ENCODE results near the gene PCGF3.

The PCGF3 gene, protein sequence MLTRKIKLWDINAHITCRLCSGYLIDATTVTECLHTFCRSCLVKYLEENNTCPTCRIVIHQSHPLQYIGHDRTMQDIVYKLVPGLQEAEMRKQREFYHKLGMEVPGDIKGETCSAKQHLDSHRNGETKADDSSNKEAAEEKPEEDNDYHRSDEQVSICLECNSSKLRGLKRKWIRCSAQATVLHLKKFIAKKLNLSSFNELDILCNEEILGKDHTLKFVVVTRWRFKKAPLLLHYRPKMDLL

DNA sequence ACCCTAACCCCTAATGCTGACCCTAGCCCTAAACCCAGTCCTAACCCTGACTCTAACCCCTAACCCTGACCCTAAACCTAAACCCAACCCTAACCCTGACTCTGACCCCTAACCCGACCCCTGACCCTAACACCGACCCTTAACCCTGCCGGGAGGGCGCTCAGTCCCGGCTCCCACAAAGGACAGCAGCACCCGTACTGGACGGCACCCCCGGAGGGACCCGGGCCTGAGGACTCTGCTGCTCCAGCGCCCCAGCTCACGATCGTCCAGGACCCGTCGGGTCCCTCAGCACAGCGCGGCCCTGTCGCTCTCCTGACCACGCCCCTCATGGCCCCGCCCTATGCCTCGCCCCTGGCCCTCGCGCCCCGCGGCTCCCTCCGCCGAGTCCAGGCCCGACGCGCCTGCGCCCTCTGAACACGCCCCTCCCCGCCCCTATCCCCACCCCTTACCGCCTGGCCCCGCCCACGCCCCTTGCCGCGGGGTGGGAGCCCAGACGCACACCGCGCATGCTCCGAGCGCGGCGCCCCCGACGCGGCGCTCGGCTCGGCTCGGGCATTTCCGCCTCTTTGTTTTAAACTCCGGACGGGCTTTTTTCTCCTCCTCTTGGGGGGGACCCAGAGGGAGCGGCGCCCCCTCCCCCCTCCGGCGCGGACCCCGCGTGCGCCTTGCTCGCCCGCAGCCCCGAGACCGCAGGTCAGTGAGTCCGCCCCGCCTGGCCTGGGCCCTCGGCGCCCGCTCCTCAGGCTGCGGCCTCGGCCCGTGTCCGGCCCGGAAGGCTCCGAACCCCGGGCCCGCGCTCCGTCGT lies at the start of gene PCGF3:
Gene PCGF3, plus strand, starts transcription at position 555 of the 805 bp plus-strand sequence. CDS start 27,849 bp downstream, outside the sequence.
- Histone ChIP-seq H3K9me3 (ENCODE audit: insufficient read depth, low read length) (no peaks in the 10 kb centered on the region), H3K9ac (ENCODE audit: insufficient read length, low read depth) (peak within 1 kb of the TSS; percentile 98), H3K4me1 (ENCODE audit: insufficient read depth, insufficient read length) (peaks cover 16% of the 10 kb centered on the region), H3K4me3 (ENCODE audit: insufficient read length, low read depth) (peak within 1 kb of the TSS; percentile 83), H3K36me3 (ENCODE audit: insufficient read depth, insufficient read length, low read length) (peaks cover 24% of the 10 kb centered on the region), H3K27me3 (ENCODE audit: insufficient read depth, insufficient read length) (peaks cover 7% of the 10 kb centered on the region)
- TF ChIP-seq ZNF274 (IDR thresholded peaks at IDR 0.05; ENCODE audit: low read depth, low read length) (no peak), SUZ12 (IDR thresholded peaks at IDR 0.05; ENCODE audit: extremely low read depth, insufficient read depth, insufficient read length) (no peak), YY1 (IDR thresholded peaks at IDR 0.05; ENCODE audit: insufficient read depth, insufficient read length) (no peak)
- peak; percentile 87 for DNase-seq (ENCODE audit: low read depth, low spot score)

DNA sequence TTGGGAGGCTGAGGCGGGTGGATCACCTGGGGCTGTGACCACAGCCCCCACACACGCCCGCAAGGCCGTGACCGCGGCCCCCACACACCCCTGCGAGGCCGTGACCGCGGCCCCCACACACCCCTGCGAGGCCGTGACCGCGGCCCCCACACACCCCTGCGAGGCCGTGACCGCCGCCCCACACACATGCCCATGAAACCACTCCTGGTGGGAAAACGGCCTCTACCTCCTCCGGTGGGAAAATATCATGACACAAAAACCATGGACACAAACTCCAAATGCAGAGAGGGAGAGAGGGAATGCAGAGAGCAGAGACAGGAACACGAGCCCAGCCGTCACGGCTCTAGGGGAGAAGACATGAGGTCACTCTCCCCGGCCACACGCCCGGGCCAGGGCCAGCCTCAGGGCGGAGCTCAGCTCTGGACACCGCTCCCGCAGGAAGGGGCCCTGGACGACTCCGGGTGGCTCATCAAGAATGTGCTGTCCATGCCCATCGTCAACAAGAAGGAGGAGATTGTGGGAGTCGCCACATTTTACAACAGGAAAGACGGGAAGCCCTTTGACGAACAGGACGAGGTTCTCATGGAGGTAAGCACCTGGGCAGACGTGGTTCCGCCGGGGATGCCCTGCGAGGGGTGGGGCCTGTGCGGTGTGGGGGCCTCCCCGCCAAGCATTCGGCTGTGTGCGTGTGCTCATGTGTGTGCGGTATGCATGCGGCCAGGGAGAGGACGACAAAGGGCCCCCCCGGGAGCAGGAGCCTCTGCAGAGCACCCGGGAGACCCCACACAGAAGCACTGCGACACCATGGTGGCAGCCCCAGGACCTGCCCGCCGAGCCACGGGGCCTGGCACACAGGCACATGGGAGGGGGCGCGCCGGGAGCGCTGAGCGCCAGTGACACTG lies 48.9 kb upstream of the PCGF3 start:
- Histone ChIP-seq H3K27me3 (ENCODE audit: insufficient read depth, insufficient read length) (no peaks in the 10 kb centered on the region), H3K9ac (ENCODE audit: insufficient read length, low read depth) (no peak overlapping the region), H3K4me1 (ENCODE audit: insufficient read depth, insufficient read length) (peaks cover 21% of the 10 kb centered on the region), H3K9me3 (ENCODE audit: insufficient read depth, low read length) (no peaks in the 10 kb centered on the region), H3K36me3 (ENCODE audit: insufficient read depth, insufficient read length, low read length) (peaks cover 24% of the 10 kb centered on the region), H3K4me3 (ENCODE audit: insufficient read length, low read depth) (no peak overlapping the region)
- no peak for TF ChIP-seq ZNF274 (IDR thresholded peaks at IDR 0.05; ENCODE audit: low read depth, low read length)
- no peak for TF ChIP-seq YY1 (IDR thresholded peaks at IDR 0.05; ENCODE audit: insufficient read depth, insufficient read length)
- no peak for TF ChIP-seq SUZ12 (IDR thresholded peaks at IDR 0.05; ENCODE audit: extremely low read depth, insufficient read depth, insufficient read length)
- DNase-seq (ENCODE audit: low read depth, low spot score), result no peak

DNA sequence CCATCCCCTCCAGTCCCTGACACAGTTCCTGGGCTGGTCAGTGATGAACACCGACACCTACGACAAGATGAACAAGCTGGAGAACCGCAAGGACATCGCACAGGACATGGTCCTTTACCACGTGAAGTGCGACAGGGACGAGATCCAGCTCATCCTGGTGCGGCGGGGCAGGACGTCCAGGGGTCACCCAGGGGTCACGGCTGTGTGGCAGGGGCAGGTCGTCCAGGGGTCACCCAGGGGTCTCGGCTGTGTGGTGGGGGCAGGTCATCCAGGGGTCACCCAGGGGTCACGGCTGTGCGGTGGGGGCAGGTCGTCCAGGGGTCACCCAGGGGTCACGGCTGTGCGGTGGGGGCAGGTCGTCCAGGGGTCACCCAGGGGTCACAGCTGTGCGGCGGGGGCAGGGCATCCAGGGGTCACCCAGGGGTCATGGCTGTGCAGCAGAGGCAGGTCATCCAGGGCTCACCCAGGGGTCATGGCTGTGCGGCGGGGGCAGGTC lies 48.2 kb upstream of the PCGF3 start:
- Histone ChIP-seq H3K4me1 (ENCODE audit: insufficient read depth, insufficient read length) (peaks cover 21% of the 10 kb centered on the region), H3K9ac (ENCODE audit: insufficient read length, low read depth) (no peak overlapping the region), H3K4me3 (ENCODE audit: insufficient read length, low read depth) (no peak overlapping the region), H3K9me3 (ENCODE audit: insufficient read depth, low read length) (no peaks in the 10 kb centered on the region), H3K36me3 (ENCODE audit: insufficient read depth, insufficient read length, low read length) (peaks cover 31% of the 10 kb centered on the region), H3K27me3 (ENCODE audit: insufficient read depth, insufficient read length) (no peaks in the 10 kb centered on the region)
- TF ChIP-seq SUZ12 (IDR thresholded peaks at IDR 0.05; ENCODE audit: extremely low read depth, insufficient read depth, insufficient read length) (no peak), YY1 (IDR thresholded peaks at IDR 0.05; ENCODE audit: insufficient read depth, insufficient read length) (no peak), ZNF274 (IDR thresholded peaks at IDR 0.05; ENCODE audit: low read depth, low read length) (no peak)
- DNase-seq (ENCODE audit: low read depth, low spot score), result no peak

DNA sequence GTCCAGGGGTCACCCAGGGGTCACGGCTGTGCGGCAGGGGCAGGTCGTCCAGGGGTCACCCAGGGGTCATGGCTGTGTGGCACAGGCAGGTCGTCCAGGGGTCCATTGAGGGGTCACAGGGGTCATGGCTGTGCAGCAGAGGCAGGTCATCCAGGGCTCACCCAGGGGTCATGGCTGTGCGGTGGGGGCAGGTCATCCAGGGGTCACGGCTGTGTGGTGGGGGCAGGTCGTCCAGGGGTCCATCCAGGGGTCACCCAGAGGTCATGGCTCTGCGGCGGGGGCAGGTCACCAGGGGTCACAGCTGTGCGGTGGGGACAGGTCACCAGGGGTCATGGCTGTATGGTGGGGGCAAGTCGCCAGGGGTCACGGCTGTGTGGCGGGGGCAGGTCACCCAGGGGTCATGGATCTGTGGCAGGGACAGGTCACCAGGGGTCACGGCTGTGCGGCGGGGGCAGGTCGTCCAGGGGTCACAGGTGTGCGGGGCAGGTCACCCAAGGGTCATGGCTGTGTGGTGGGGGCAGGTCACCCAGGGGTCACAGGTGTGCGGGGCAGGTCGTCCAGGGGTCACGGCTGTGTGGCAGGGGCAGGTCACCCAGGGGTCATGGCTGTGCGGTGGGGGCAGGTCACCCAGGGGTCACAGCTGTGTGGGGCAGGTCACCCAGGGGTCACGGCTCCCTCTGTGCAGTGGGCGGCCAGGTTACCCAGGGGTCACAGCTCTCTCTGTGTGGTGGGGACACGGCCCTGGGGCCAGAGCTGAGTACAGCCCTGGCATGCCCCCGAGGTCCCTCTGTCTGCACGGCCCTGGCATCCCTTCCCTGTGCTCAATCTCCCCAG lies 47.6 kb upstream of the PCGF3 start:
- H3K27me3 ChIP-seq (ENCODE audit: insufficient read depth, insufficient read length), result no peaks in the 10 kb centered on the region
- TF ChIP-seq YY1 (IDR thresholded peaks at IDR 0.05; ENCODE audit: insufficient read depth, insufficient read length) (no peak), ZNF274 (IDR thresholded peaks at IDR 0.05; ENCODE audit: low read depth, low read length) (no peak), SUZ12 (IDR thresholded peaks at IDR 0.05; ENCODE audit: extremely low read depth, insufficient read depth, insufficient read length) (no peak)
- no peaks in the 10 kb centered on the region for H3K9me3 ChIP-seq (ENCODE audit: insufficient read depth, low read length)
- H3K36me3 ChIP-seq (ENCODE audit: insufficient read depth, insufficient read length, low read length), result peaks cover 33% of the 10 kb centered on the region
- no peak for DNase-seq (ENCODE audit: low read depth, low spot score)
- H3K9ac ChIP-seq (ENCODE audit: insufficient read length, low read depth), result no peak overlapping the region
- H3K4me3 ChIP-seq (ENCODE audit: insufficient read length, low read depth), result no peak overlapping the region
- peaks cover 24% of the 10 kb centered on the region for H3K4me1 ChIP-seq (ENCODE audit: insufficient read depth, insufficient read length)

DNA sequence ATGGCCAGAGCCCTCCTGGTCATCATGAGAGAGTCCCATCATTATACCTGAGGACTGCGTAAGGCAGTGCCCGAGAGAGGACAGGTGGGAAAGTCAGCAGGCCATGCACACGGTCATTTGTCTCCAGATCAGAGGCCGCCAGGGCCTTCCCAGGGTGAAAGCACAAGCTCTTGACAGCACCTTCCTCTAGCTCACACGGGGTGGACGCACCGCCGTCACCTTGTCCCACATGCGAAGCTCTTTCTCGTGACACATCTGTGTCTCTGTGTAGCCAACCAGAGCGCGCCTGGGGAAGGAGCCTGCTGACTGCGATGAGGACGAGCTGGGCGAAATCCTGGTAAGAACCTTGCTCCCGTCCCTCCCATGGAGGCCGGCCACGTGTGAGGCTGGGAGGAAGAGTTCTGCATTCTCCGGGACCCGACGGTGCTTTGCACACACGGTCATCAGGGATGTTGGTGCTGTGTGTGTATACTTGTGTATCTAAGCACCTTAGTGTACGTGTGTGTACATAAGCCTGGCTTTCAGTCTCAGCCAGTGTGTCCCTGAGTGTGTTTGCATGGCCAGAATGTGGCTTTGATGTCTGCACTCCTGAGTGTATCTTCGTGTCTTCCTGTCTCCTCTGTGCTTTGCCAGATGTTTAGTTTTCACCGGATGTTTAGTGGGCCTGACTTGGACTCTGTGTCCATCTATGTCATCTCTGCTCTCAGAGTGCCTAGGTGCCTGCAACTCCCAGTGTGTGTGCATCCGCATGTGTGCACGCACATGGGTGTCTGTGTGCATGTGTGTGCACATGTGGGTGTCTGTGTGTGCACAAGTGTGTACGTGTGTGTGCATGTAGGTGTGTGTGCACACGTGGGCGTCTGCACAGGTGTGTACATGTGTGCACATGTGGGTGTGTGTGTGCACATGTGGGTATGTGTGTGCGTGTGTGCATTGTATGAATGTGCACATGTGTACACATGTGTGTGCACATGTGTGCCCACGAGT lies 46.7 kb upstream of the PCGF3 start:
- no peak for TF ChIP-seq YY1 (IDR thresholded peaks at IDR 0.05; ENCODE audit: insufficient read depth, insufficient read length)
- TF ChIP-seq SUZ12 (IDR thresholded peaks at IDR 0.05; ENCODE audit: extremely low read depth, insufficient read depth, insufficient read length), result no peak
- no peak for TF ChIP-seq ZNF274 (IDR thresholded peaks at IDR 0.05; ENCODE audit: low read depth, low read length)
- Histone ChIP-seq H3K4me3 (ENCODE audit: insufficient read length, low read depth) (no peak overlapping the region), H3K36me3 (ENCODE audit: insufficient read depth, insufficient read length, low read length) (peaks cover 33% of the 10 kb centered on the region), H3K27me3 (ENCODE audit: insufficient read depth, insufficient read length) (no peaks in the 10 kb centered on the region), H3K9me3 (ENCODE audit: insufficient read depth, low read length) (no peaks in the 10 kb centered on the region), H3K9ac (ENCODE audit: insufficient read length, low read depth) (no peak overlapping the region), H3K4me1 (ENCODE audit: insufficient read depth, insufficient read length) (peaks cover 20% of the 10 kb centered on the region)
- no peak for DNase-seq (ENCODE audit: low read depth, low spot score)
